HL-60/S4 treated with retinoic acid at 250 ng/mL for 4 days and 3 days (cell line): ENCODE results near the gene SUSD3.
"Not testable (repeated sequence)": the region's sequence is repeated elsewhere in the genome, so short reads cannot be mapped to it uniquely, and the experiment has no call there.

Source experiments
- in situ Hi-C: fragments of 300-500 bp; cut with MboI; formaldehyde crosslinking; loops from 2 replicates; pipeline ENCODE4 v1.7.0; 2022; ENCODE audit warnings: low sequenced_read_pairs

Gene SUSD3

DNA sequence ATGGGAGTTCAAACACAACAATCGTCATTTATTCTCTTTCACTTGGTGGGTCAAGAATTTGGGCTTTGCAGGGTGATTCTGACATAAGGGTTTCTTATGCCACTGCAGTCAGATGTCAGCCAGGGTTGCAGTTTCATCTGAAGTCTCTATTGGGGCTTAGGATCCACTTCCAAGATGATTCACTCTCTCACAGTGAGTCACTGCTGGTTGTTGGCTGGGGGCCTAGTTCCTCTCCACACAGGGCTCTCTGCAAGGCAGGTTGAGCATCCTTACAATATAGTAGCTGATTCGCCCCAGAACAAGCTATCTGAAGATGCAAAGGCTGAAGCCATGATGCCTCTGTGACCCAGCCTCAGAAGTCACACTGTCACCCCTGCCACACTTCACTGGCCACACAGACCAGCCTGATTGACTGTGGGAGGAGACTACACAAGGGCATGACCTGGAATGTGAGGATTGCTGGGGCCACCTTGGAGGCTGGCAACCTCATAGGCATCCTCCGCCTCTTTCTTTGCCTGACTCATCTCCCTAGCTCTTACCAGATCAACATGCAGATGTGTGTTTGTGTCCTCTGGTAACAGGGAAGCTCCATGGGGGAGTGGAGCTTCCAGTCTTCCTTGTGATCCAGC lies 33.1 kb downstream of the SUSD3 start:
- in situ Hi-C loops = no loop called here

DNA sequence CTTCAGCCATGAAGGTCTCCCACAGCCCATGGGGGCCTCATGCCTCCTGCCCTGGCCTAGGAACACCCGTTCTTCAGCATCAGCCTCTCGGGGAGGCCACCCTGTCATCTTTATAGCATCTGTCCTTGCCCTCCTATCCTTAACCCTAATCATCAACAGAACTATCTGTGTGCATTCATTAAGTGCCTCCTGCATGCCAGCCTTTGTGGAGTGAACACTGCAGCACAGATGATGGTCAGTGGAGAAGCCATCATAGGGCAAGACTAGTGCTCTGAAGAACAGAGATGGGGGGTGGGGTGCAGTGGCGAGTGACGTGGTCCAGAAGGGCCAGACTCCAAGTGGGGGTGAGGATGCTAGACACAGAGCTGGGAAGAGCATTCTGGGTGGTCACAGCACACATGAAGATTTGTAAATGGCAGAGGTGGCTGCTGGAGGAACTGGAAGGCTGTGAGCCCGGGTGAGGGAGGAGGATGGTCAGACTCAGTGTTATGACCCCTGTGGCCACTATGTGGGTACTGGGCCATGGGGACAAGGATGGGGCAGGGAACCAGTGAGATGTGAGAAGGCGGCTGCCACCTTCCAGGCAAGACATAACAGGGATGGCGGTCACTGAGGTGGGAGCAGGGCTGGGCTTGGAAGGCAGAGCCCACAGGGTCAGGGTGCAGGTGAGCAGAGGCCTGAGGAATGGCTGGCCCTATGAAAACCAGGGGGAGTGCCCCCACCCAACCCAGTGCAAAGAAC lies 33.9 kb downstream of the SUSD3 start:
- in situ Hi-C loops = no loop called here

DNA sequence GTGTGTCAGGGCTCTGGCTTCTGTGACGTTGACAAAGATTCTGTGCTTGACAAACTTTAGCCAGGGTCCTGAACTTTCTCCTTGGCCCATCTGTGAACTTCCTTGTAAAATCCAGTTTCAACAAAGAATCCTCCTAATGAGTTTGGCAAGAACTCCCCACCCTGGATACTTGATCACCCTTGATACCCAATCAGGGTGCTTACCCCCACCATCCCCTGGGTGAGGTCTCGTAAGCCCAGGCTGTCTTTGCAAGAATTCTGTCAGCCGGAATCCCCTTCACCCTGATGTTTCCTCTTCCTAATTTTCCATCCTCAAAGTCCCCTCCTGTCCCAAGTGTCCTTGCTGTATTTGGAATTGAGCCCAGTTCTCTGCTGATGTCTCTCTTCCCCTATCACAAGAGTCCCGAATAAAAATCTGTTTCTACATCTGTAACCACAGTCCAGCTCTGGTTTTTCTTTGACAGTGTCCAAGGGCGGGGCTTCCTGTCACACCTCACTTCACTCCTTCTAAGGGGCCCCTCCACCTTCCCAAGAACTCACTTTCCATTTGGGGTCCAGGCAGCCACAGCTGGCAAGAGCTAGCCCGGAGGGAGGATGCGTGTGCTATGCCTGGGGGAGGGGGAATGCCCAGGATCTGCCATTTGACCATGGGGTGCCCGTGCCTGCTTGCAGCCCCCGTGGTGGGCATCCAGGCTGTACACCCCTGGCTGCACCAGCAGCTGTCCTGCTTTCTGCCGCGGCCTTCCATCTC lies 34.8 kb downstream of the SUSD3 start:
- in situ Hi-C loops = no loop called here

DNA sequence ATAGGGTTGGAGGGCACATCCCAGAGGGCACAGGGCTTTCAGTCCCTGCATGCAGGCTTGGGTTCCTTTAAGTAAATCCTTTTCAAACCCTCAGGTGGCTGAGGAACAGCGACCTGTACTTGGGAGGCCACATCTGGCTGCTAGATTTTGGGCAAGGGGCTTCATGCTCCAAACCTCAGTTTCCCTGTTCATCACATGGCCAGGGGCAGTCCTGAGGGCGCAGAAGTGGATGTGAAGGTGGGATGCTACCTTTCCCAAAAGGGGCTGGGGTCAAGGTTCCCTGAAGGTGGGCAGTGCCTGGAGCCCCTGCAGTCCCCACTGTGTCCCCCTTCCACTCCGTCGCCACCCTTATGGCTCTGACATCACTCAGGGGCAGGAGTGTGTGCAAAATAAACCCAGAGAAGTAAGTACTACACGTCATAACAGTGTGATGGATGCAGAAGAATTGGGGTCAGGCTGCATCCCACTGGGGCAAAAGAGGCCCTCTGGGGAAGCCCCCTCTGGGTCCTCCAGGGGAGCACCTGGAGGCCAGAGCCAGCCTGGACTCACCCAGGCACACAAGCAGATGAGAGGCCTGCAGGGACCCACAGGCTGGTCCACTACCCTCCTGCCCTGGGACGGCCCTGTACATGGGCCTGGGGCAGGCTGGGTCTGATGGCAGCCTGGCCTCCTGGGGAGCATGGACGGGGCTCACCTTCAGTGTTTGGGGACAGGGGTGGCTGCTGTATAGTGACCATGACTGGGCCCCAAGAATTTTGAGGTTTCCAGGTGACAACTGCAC lies 35.6 kb downstream of the SUSD3 start:
- in situ Hi-C loops = no loop called here

DNA sequence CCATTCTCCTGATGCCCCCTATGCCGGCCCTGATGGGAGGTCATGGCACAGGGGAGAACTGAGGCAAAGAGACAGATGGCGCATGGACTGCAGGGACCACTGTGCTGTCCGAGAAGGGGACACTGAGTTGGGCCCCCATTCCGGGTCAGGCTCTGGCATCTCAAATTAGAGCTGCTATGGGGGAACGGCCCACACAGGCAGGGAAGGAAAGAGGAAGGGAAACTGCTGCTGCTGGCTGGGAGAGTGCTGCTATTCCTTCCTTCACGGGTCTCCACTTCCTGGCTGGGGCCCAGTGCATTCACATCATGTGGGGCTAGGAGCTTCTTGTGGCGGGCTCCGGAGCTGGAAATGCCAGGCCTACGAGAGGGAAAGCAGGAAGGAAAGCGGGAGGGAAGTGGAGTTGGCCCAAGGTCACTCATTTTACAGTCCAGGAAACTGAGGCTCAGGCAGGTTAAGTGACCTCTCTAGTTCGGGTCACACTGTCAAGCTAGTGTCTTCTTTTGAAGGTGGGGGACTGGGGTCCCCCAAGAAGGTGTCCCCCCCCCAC lies 36.2 kb downstream of the SUSD3 start:
- in situ Hi-C loops = no loop called here

DNA sequence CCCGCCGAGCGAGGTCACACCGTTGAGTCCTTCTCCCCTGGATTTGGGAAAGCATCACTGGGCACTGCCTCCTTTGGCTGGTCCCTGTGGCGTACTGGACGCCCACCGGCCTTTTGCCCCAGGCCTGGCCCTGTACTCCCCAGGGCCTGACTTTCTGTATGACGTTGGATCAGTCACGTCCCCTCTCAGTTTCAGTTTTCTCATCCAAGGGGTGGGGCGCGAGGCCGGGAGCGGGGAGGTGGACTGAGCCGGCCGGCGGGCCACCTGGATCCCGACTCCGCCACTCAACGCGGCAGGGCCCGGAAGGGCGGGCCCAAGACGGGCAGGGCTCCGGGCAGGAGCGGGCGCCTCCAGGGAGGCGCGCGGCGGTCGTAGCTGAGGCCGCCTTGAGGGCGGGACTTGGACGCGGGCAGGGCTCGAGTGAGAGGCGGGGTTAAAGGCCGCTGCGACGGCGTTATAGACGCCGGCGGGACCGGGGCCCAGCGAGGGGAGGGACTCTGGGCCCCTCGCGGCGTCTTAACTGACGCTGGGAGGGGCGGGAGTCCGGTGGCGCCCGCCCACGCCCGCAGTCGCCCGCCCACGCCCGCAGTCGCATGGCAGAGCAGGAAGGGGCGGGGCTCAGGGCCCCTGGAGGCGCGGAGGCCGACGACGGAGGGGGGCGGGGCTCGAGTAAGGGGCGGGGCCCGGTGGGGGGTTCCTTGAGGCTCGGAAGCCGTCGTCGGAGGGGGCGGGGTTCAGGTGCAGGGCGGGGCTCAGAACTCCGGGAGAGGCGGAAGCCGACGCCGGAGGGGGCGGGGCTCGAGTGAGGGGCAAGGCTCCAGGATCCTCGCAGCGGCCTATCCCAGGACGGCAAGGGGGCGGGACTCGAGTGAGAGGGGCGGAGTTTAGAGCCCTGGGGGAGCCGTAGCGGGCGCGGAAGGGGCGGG lies 37.0 kb downstream of the SUSD3 start:
- in situ Hi-C loops = no loop called here

DNA sequence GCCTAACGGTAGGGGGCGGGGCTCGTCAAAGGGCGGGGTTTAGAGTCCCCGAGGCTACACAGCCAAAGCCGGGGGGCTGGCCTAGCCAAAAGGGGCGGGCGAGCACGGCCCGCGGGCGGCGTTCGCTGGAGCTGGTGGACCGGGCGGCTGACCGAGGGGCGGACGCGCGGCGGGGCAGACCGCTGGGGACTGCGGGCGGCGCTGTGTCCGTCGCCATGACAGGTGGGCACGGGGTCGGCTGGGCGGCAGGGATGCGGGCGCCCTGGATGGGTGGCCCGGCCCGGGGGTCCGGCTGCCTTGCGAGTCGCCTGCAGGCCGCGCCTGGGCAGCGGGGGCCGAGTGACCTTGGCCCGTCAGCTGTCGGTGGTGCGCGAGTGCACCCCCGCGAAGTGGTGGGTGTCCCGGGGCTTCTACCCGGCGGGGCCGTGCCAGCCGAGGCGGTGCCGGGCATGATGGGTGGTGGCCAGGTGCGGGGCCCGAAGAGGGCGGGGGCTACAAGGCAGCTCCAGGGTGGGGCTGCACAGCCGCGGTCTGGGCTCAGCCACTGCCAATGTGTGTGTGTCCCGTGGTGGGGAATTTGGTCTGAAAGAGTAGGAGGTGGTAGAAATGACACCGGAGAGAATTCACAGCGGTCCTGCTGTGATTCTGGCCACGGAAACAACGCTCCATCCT lies 37.8 kb downstream of the SUSD3 start, which contains the start of gene CARD19:
CARD19 (plus strand) TSS at position 87 of the 672 bp plus-strand sequence; CDS start at position 216, 129 bp downstream.
- in situ Hi-C loops = no loop called here

DNA sequence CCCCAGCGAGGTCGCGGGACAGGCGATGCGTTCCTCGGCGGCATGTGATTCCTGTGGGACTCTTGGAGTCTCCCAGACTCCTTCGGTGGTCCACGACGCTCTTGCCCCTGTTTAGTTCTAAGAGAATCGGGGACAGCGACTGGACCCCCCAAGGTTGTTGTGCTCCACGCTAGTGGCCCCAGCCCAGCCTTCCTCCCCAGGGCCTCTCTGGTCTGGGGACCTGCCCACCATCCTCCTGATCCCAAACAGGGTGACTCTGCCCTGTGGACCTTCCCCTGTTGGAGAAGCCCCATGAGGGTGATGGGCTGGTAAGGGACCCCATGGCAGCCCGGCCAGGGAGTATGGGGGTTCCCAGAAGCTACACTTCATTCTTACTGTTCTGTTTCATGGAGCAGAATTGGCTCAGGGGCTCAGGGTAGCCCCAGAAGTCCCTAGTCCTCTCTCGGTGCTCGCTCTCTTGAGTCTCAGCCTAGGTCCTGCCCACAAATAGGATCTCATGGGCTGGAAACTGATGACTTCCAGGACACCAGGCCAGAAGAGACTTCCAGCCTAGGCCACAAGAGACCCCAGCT lies 38.4 kb downstream of the SUSD3 start:
- in situ Hi-C loops = no loop called here

DNA sequence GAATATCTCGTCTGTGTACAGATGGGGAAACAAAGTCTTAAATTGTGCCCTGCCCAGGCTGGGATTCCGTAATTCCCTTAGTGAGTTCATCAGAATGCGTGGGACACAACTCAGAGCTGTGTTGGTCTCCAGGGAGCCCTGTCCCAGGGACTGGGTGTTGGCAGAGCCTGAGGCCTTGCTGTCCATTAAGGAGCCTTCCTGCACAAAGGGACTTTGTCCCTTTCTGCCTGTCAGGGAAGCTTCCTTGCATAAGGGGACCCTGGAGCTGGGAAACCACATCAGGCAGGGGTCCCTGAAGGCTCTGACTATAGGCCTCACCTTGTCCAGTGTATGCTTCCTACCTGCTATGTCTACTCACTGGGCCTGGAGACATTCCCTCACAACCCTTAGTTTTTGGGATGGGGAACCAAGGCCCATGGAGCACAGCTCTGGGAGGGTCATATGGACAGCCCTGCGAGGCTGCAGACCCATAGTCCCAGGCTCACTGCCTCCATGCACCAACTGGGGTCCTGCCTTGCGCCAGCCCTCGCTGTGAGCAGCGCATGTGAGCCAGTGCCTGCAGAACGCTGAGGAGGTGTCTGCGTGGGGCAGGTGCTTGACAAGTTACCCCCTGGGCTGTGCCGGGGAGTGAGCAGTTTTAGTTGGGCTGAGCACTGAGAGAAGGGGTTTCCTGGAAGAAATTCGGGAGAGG lies 39.2 kb downstream of the SUSD3 start:
- in situ Hi-C loops = no loop called here

DNA sequence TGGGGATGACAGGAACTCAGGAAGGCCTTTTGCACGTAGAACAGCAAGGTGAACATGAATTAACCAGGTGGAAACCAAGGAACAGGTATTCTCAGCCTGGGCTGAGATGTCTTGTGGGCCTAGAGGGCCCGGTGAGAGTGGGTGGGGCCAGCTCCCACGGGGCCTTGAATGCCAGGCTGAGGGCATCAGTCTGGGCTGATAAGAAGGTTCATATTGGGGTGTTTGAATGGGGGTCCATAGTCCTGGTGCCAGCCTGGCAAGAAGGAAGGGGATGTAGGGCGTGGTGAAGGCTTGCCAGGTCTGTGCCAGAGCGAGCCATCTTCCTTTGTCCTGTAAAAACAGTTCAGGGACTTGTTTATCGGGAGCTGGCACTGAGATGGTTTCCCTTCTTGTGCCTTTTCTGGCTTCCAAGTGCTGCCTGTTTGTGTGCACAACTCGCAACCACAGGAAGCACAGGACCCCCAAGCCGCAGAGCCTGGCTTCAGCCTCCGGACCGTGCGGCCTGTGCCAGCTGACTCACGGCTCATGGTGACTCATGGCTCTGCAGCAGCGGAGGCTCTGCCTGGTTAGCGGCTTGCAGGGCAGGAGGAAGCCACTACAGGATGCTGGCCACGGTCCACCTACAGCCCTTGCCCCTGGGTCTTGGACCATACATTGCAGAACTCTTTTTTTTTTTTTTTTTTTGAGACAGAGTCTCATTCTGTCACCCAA lies 39.9 kb downstream of the SUSD3 start:
- in situ Hi-C loops = no loop called here

DNA sequence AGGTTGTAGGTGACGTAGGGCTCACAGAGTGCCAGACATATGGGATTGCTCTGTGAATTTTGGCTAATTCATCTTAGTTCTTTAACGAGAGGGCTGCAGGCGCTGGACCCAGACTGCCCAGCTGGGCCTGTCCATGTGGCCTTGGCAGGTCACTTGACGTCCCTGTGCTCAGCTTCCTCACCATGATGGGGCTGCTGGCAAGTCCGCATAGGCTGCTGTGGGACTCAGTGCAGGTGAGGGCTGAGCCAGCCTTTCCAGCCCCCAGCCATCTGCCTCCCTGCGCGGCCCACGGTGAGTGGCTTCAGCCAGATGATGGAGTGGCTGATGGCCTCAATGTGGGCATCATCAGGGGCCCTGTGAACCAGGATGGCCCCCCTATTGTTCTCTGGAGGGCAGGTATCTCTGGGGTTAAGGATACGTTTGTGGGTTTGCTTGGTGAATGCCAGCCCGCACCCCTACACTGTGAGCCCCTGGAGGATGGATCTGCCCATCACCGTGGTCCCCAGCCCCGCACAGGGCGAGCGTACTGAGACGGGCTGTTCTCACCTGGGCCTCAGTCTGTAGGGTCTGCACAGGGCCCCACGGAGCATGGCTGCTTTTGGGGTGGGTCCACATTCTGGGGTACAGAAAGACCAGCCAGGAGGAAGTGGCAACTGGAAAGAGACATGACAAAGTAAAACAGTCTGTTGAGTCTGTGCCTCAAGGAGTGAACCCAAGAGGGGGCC lies 41.2 kb downstream of the SUSD3 start:
- in situ Hi-C loops = no loop called here

DNA sequence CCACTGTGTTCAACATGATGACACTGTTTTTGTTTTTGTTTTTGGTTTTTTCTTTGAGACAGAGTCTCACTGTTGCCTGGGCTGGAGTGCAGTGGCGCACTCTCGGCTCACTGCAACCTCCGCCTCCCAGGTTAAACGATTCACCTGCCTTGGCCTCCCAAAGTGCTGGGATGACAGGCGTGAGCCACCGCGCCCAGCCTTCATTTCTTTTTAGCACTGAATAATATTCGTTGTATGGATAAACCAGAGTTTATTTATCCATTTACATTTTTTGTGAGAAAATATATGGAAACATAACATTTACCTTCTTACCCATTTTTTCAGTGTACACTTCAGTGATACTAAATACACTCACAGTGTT lies 41.8 kb downstream of the SUSD3 start:
- in situ Hi-C loops = no loop called here

DNA sequence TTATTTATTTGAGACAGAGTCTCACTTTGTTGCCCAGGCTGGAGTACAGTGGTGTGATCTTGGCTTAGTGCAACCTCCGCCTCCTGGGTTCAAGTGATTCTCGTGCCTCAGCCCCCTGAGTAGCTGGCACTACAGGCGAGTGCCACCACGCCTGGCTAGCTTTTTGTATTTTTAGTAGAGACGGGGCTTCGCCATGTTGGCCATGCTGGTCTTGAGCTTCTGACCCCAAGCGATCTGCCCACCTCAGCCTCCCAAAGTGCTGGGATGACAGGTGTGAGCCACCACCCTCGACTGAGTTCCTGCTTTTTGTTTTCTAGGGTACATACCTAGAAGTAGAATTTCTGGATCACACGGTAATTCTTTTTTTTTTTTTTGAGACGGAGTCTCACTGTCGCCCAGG lies 42.6 kb downstream of the SUSD3 start:
- in situ Hi-C loops = not testable (repeated sequence)

DNA sequence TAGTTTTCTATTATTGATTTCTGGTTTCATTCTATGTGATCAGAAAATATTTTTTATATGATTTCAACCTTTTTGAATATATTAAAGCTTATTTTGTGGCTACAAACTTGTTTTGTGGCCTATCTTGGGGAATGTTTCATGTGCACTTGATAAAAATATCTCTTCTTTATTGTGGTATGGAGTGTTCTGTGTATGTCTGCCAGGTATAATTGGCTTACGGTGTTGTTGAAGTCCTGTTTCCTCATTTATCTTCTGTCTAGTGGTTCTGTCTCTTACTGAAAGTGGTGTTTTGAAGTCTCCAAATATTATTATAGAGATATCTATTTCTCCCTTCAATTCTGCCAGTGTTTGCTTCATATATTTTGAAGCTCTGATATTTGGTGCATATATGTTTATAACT lies 47.1 kb downstream of the SUSD3 start:
- in situ Hi-C loops = no loop called here

DNA sequence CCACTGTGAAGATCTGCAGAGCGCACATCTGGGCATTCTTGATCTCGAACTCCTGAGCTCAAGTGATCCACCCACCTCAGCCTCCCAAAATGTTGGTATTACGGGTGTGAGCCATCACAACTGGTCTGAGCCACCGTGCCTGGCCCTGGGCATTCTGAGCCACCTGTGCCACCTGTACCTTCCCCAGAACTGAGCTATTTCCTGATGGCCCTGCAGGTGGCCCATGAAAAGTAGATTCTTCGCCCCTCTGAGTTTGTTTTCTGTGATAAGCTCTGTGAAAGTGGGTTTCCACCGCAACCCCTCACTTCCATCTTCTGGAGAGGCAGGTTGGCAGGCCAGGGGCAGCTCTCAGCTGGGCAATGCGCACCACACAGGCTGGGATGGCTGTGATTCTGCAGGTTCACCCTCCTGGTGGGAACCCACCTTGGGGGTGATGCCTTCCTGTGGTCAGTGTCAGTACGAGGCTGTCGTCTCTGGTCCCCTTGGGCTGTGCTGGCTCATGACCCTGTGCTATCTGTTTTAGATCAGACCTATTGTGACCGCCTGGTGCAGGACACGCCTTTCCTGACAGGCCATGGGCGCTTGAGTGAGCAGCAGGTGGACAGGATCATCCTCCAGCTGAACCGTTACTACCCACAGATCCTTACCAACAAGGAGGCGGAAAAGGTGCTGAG lies 48.8 kb downstream of the SUSD3 start:
- in situ Hi-C loops = no loop called here

DNA sequence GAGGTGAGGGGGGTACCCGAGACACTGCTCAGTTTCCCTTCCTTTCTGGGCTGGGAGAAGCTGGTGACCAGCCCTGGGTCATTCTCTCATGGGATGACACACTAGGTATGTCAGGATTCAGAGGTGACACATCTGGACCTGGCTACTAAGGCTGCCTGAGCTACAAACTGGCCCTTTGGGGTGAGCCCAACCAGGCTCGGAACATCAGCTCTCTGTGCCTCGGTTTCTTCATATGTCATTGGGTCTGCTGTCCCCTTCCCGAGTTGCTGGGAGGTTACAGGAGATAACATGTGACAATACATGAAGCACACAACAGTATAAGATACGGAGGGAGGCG lies 49.3 kb downstream of the SUSD3 start:
- in situ Hi-C loops = no loop called here
